Right cardiac atrium (tissue), 5 donors: Measurements from ENCODE around the gene SLC7A5. TPM values are rescaled to one million over a fixed set of nuclear protein-coding genes. Genes with fewer than 3 reads are reported as not detected.
"Not testable (repeated sequence)": the region's sequence is repeated elsewhere in the genome, so short reads cannot be mapped to it uniquely, and the experiment has no call there.

Source experiments
- ATAC-seq, 2 donors: fragments of 200-7000 bp; cut with Tn5 transposase; one replicate each; pipeline versions ENCODE4 v1.8.0 to v1.9.1; 2020; ENCODE audit warnings: moderate library complexity in 2 of 2, mild to moderate bottlenecking in 1 of 2
- DNase-seq, 3 donors: peaks; one replicate each; pipeline ENCODE4 v3.0.0-alpha.2; 2020
- H3K27ac ChIP-seq: one replicate; pipeline ENCODE4 v1.5.1; 2013; ENCODE audit warnings: mild to moderate bottlenecking, low read length, control low read depth, moderate library complexity
- H3K27me3 ChIP-seq: one replicate; pipeline ENCODE4 v1.6.1; 2013; ENCODE audit not compliant: control insufficient read depth, insufficient read depth
- H3K4me1 ChIP-seq: one replicate; pipeline ENCODE4 v1.6.1; 2013; ENCODE audit warnings: low read length; ENCODE audit not compliant: control insufficient read depth, insufficient read depth
- H3K4me3 ChIP-seq: one replicate; pipeline ENCODE4 v1.5.1; 2013; ENCODE audit warnings: low read length, control low read depth
- H3K9me3 ChIP-seq: one replicate; pipeline ENCODE4 v1.6.1; 2013; ENCODE audit warnings: low read length; ENCODE audit not compliant: control insufficient read depth
- WGBS: extraction: QIAGEN DNeasy Blood & Tissue Kit; methylation state at CpG from one replicate; pipeline ENCODE4 v1.1.7; 2013; 5-methylcytosine and 5-hydroxymethylcytosine counted together
- intact Hi-C, 4 donors: fragments of 100-400 bp; cut with DNase I; formaldehyde crosslinking; loops; one replicate each; pipeline versions ENCODE4 v1.11.0 to v1.14.0; 2022 to 2023
- polyA plus RNA-seq: library from polyadenylated mRNA; stranded (reverse); fragments of 200-250 nt; gene quantifications from one replicate; pipeline ENCODE4 v1.2.3, GENCODE V29; 2013
- total RNA-seq, 4 donors: library from RNA; stranded (reverse); fragmentation: NEBNext Ultra II Directional; extraction: Animal tissue kit (Norgen Biotek cat#: 25700); gene quantifications; one replicate each; pipeline ENCODE4 v1.2.1, GENCODE V29; 2021
- donor health status: healthy with polysubstance abuse.
- donor health status: DM: no; HTN: yes; CAD: no.
- donor health status: DM: no; HTN: no; CAD: no.
- donor health status: DM: no; HTN: yes; CAD: no; lungs with severe emphysema.
- donor health status: DM: yes; HTN: yes; CAD: no.

The SLC7A5 gene
- total and polyA plus RNA-seq, 5 donors: 6.6 to 23.3 (median 11.4) TPM

DNA sequence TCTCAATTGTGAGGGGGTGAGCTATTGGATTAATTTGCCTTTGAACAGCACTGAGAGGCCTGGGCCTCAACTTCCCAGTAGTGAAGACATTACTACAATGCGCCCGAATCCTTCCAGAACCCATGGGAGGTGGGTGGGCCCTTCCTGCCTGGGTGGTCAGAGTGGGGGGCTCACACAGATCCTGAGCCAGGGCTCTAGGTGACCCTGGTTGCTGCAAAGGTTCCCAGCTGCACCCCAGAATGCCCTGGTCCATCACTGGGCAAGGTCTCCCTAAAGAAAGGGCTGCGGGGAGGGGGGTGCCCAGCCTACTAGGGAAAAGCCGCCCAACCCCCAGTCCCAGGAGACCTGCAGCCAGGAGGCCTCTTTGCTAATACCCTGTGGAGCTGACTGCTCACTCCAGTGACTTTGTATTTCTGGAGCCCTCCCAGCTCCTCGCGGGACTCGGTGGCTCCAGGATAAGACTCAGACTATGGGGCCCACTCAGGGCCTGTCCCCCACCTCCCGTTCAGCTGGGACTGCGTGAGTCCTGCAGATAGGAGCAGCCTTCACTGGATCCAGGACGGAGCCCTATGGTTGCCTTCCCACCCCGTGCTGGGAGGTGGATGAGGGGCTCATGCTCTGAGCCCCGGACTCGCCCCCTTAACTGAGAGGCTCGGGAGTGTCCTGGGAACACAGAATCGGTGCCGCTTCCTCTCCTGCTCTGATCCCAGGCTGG lies 40.2 kb downstream of the SLC7A5 start:
- ATAC-seq (no peak), DNase-seq (no peak)
- WGBS: 72% methylated on average over 16 of the region's 16 CpGs
- H3K27ac ChIP-seq: no peak overlapping the region
- H3K9me3 ChIP-seq: no peaks in the 10 kb centered on the region
- no peaks in the 10 kb centered on the region for H3K4me1 ChIP-seq
- intact Hi-C loops: no loop called here
- H3K27me3 ChIP-seq: no peaks in the 10 kb centered on the region
- no peak overlapping the region for H3K4me3 ChIP-seq

GRCh38 chr16:87828071-87828906 lies 41.0 kb downstream of the SLC7A5 start:
- ATAC-seq (no peak), DNase-seq (peak in 1 of 3 donors; percentile 47)
- Histone ChIP-seq H3K27ac (no peak overlapping the region), H3K4me3 (no peak overlapping the region), H3K27me3 (no peaks in the 10 kb centered on the region), H3K4me1 (no peaks in the 10 kb centered on the region), H3K9me3 (no peaks in the 10 kb centered on the region)
- intact Hi-C loops: no loop called here
- WGBS: 86% methylated on average over 20 of the region's 20 CpGs

GRCh38 chr16:87827588-87827915 lies 41.8 kb downstream of the SLC7A5 start:
- 88% methylated on average over 7 of the region's 7 CpGs for WGBS
- intact Hi-C loops, H3K9me3 ChIP-seq, H3K4me1 ChIP-seq, H3K27me3 ChIP-seq, H3K4me3 ChIP-seq, ATAC-seq, H3K27ac ChIP-seq, DNase-seq: not testable (repeated sequence)

DNA sequence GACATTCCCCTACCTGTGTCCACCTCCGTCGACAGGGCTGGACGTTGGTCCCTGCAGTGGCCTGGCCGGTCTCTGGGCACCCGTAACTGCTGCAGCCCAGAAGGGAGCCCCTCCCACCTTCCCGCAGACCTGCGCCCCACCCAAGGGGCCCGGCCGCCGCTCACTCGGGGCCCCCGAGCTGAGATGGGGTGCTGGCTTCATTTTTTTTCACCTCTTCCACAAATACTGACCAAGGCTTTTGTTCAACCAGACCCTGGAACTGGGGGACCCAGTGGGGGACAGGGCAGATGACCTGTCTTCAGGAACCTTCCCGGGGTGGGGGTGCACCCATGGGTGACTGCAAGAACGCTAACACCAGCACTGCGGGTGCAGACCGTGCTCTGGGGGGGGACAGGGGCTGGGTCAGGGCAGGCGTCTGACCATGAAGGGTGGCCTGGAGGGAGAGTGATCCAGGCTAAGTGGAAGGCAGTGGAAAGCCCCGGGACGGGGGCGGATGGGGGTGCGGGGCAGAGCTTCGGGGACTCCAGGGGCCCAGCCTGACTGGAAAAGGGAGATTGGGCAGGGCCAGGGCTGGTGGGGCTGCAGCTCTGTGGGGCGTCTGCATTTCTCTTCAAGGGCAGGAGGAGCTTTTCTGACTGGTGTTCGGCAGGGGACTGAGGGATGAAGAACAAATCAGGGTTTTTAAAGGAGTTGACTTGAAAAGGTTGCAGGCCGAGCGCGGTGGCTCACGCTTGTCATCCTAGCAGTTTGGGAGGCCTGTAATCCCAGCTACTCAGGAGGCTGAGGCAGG lies 42.3 kb downstream of the SLC7A5 start:
- H3K9me3 ChIP-seq: no peaks in the 10 kb centered on the region
- H3K27me3 ChIP-seq: no peaks in the 10 kb centered on the region
- intact Hi-C loops: no loop called here
- H3K27ac ChIP-seq: no peak overlapping the region
- ATAC-seq (no peak), DNase-seq (no peak)
- 82% methylated on average over 28 of the region's 28 CpGs for WGBS
- no peaks in the 10 kb centered on the region for H3K4me1 ChIP-seq
- no peak overlapping the region for H3K4me3 ChIP-seq

GRCh38 chr16:87826407-87826797 lies 42.9 kb downstream of the SLC7A5 start:
- not testable (repeated sequence) for H3K27ac ChIP-seq
- WGBS: 65% methylated on average over 4 of the region's 4 CpGs

GRCh38 chr16:87825842-87826120 lies 43.5 kb downstream of the SLC7A5 start:
- H3K27me3 ChIP-seq, intact Hi-C loops, ATAC-seq, H3K4me3 ChIP-seq, H3K9me3 ChIP-seq, H3K27ac ChIP-seq, H3K4me1 ChIP-seq: not testable (repeated sequence)
- DNase-seq: peak in 1 of 3 donors; percentile 26
- 79% methylated on average over 5 of the region's 5 CpGs for WGBS

More at GRCh38 chr16:87826407-87826797, 42.9 kb downstream of the SLC7A5 start:
- DNase-seq, intact Hi-C loops, H3K4me3 ChIP-seq, H3K9me3 ChIP-seq, H3K4me1 ChIP-seq, ATAC-seq, H3K27me3 ChIP-seq: not testable (repeated sequence)

GRCh38 chr16:87824991-87825841 lies 44.1 kb downstream of the SLC7A5 start:
- intact Hi-C loops: no loop called here
- Histone ChIP-seq H3K27me3 (no peaks in the 10 kb centered on the region), H3K4me1 (no peaks in the 10 kb centered on the region), H3K9me3 (no peaks in the 10 kb centered on the region), H3K27ac (no peak overlapping the region), H3K4me3 (no peak overlapping the region)
- no peak for DNase-seq
- no peak for ATAC-seq
- 80% methylated on average over 29 of the region's 29 CpGs for WGBS

DNA sequence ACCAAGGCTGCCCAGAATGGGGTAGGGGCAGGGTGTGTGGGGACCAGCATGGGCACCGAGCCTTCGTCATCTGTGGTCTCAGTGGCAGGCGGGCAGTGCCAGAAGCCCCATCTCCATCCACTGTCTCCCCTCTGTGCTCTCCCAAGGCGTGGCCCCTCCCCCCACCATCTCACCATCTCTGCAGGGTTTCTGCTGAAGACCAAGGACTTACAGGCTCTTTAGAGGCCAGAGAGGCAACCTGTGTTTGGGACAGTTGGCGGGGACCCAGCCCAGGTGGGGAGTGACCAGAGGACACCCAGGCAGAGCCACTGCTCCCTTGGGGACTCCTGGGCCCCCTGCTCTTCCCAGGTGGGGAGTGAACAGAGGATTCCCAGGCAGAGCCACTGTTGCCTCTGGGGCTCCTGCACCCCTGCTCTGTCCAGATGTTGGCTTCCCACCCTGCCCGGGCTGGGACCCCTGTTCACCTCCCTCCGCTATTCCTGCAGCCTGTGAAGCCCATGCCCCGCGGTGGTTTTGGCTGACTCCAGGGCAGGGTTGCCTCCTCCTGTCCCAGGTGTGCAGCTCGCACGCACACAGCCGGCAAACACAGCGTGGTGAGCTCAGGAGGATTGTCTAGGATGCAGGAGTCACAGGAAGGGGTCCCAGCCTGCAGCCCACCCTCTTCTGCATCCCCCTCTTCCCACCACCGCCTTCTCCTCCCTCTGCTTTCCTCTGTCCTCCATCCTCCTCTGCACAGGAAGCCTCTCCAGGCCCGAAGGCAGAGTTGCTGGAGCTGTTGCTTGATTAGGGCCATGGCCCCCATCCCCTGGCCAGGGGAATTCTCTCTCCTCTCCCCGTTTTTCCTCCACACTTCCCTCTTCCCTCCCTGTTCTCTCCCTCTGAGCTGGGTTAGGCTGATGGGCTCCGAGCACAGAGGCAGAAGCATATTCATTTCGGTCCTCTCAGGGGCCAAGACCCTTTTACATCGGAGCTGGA lies 45.0 kb downstream of the SLC7A5 start:
- DNase-seq (no peak), ATAC-seq (no peak)
- H3K27ac ChIP-seq: no peak overlapping the region
- H3K4me3 ChIP-seq: no peak overlapping the region
- no peaks in the 10 kb centered on the region for H3K4me1 ChIP-seq
- no peaks in the 10 kb centered on the region for H3K27me3 ChIP-seq
- intact Hi-C loops: no loop called here
- no peaks in the 10 kb centered on the region for H3K9me3 ChIP-seq
- 79% methylated on average over 19 of the region's 19 CpGs for WGBS

DNA sequence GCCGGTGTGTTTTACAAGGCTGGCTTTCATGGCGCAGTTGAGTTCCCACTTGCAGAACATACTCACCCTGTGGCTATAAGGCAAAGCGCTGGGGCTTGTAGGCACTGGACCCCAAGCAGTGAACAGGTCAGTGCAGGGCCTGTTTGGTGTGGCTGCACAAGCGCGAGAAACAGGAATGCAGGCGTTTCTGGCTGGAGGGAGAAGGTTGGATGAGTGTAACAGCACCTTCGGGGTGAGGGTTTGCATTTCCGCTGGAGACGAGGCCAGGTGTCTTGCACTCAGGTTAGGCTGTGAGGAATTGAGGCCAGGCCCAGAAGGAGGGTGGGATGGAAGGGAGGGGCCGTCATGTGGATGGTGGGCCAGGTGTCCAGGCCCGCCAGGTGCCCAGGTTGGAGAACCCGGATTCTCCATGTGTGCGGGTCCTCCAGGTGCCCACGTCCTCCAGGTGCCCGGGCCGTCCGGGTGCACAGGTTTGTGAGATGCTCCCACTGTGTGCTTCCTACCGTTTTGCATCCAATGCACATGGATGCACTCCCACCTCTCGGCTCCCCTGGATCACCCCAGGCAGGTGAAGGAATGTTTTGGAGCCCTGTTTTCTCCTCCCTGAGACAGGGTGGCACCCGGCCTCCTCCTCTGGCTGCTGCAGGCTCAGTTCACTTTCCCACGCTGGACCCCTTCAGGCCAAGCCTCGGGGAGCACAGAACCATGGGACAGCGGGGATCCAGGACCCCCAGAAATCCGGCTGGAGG lies 46.0 kb downstream of the SLC7A5 start:
- DNase-seq (no peak), ATAC-seq (no peak)
- Histone ChIP-seq H3K4me1 (no peaks in the 10 kb centered on the region), H3K4me3 (no peak overlapping the region), H3K27me3 (no peaks in the 10 kb centered on the region), H3K9me3 (no peaks in the 10 kb centered on the region), H3K27ac (no peak overlapping the region)
- intact Hi-C loops: no loop called here
- WGBS: 89% methylated on average over 24 of the region's 24 CpGs
